GM20000 (cell line): ENCODE data around the gene ZDHHC12.

Experiments
- DNase-seq: peaks from one replicate; pipeline ENCODE4 v3.0.0; 2012; ENCODE audit warnings: low spot score
- CTCF ChIP-seq: IDR thresholded peaks from 2 replicates; pipeline ENCODE4 v1.5.1; 2012; ENCODE audit warnings: mild to moderate bottlenecking, control low read depth; ENCODE audit errors: extremely low read depth, missing control alignments

The ZDHHC12 gene

GRCh38 chr9:128723866-128724743 lies at the start of gene ZDHHC12:
ZDHHC12 (minus strand) TSS chr9:128724127; CDS start chr9:128724093, 34 bp downstream.
- peak; percentile 100 for DNase-seq

GRCh38 chr9:128773049-128773448 lies 49.1 kb upstream of the ZDHHC12 start:
- DNase-seq: no peak
- no peak for TF ChIP-seq CTCF

More at GRCh38 chr9:128723866-128724743, at the start of gene ZDHHC12:
- no peak for TF ChIP-seq CTCF

GRCh38 chr9:128771745-128772519 lies 48.0 kb upstream of the ZDHHC12 start, which contains the start of gene ZER1:
ZER1 (minus strand) TSS chr9:128771927; CDS start chr9:128755565, 16,362 bp downstream.
- no peak for TF ChIP-seq CTCF
- DNase-seq: peak; percentile 99

GRCh38 chr9:128771094-128771721 lies 47.3 kb upstream of the ZDHHC12 start:
- no peak for TF ChIP-seq CTCF
- DNase-seq: no peak

GRCh38 chr9:128770286-128771030 lies 46.5 kb upstream of the ZDHHC12 start:
- TF ChIP-seq CTCF: no peak
- no peak for DNase-seq

- no peak for DNase-seq
- no peak for TF ChIP-seq CTCF
These were observed 44.7 kb upstream of the ZDHHC12 start for GRCh38 chr9:128768606-128769005.
